NT2/D1 (cell line): ENCODE data around the gene TCTA.

Experiments used
- YY1 ChIP-seq: IDR thresholded peaks from 2 replicates; pipeline ENCODE4 v1.6.1; 2011; ENCODE audit not compliant: insufficient read length, insufficient read depth
- ZNF274 ChIP-seq: IDR thresholded peaks from 2 replicates; pipeline ENCODE4 v1.6.1; 2011; ENCODE audit warnings: mild to moderate bottlenecking, low read depth, low read length

DNA sequence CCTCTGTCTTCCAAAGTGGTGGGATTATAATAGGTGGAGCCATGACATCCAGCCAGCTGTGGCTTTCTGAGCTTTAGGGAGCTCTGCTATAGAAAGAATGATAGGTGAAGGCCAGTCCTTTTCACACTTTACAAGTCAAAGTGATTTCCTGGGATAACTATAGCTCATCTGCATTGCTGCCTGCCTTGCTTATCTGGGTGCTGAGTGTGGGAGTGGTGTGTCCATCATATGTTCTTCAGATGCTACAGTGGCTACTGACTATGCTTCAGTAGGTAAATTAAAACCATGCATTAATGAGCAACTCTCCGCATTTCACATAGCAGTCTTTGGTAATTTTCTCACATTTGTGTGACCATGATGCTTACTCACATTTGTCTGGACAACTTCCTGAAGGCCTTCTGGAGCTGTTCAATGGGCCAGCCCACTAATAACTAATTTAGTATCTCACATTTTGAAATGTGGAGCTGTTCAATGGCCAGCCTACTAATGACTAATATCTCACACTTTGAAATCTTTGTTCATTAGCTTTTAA, 23.9 kb upstream of the TCTA start:
- TF ChIP-seq YY1, result no peak
- TF ChIP-seq ZNF274, result no peak
